C4-2B (cell line): ENCODE results near the gene SPA17.

Experiments used
- CTCF ChIP-seq: fragments of 450-650 bp; conservative IDR thresholded peaks from 2 replicates; pipeline ENCODE4 v1.5.1; 2017; ENCODE audit warnings: mild to moderate bottlenecking
- ZFX ChIP-seq: fragments of 450-650 bp; IDR thresholded peaks from 2 replicates; pipeline ENCODE4 v1.6.1; 2017

- TF ChIP-seq CTCF, result no peak
- TF ChIP-seq ZFX, result no peak
Observed at GRCh38 chr11:124681421-124681820, 7.7 kb downstream of the SPA17 start.
